NCI-H187 (cell line): ENCODE measurements around the gene PTPRO.

Experiments used
- DNase-seq, 2 experiments: peaks; one replicate each; lab custom pipeline; 2025; lab: John Stamatoyannopoulos, UW

Gene PTPRO

DNA sequence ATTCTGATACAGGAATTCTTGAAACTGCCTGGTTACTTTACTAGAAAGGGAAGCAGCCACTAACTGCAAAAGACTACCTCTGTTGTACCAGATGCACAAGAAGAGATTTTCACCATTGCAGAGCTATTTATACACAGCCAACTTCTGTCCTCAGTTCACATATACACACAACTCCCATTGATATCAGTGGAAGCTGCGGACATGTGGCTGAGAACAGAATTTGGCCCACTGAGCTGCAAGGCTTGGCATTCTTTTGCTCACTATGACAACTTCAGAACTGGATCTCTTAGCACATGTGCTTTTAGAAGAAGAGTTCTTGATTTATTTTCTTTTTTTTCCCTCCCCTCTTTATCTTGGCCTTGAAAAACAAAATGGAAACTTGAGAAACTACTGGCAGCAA lies 28.3 kb downstream of the PTPRO start:
- no peak for DNase-seq

DNA sequence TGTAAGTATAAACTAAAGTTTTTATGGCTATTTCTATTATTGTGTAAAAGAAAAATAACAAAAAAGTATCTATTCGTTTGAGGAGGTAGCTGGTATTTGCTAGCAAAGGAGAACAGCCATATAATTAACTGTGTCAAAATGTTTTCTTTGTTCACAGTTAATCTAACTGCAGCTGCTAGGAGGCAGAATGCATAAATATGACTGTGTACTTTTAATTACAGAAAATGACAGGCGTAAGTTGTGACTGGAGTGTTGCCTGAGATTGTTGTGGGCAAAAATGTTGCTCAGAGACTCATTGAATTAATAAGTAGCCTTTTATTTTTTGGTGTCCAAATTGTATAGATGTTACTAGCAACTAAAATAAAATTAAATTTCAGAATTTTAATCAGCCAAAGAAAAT lies 33.5 kb downstream of the PTPRO start:
- no peak for DNase-seq

DNA sequence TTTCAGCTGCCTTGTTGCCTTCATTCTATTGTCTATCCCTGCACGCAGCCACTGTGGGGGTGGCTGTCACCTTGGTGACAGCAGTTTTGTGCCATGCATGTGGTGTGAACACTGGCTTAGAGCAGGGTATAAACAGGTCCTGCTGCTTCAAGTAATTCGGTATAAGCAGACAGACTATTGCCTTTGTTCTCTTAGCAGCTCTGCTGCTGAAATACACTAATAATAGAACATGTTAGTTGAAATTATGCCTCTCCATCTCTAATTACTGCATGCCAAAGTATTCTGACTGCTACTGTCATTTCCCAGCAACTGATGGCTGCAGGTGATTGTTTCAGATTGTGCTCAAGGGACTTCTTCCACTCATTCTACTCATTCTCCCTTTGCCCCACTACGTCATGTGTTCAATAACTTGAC lies 34.6 kb downstream of the PTPRO start:
- peak; percentile 61 to 65 for DNase-seq

DNA sequence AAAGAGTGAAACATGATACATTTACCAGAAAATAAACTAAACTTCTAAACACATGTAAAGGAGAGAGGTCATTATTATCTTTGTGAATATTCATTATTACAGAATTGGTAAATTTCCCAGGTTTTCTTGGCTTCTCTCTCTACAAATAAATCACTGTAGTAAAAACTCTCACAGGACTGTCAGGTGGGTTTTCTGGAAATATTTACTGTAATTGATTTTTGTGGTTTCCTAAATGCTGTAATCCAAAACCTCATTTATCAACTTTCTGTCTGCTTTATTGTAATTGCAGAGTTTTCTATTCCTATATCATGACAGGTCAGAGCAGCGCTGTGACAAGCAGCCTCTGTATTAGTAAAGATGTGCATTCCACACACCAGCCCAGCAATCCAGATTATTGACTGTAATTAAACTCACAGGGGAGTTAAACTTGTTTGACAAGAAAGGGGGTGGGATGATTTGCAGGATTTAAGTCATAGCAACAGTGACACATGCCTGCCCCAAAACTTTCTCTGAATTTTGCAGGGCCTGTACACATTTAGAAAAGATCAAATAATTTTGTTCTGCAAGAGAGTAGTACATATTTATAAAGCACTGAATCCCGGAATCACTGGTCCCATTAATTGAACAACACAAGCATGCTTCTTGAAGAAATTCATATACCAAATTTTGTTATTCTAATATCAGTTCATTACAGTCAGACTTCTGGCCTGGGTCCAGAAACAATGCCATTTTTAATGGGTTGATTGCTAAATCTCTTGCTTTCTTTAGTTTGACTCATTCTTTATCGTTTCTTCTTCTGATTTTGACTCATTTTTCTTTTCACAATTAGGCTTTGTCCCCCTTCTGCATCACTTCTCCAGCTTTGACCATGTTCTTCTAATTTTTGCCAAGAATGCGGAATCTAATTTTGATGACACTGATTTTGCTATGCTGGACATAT lies 42.2 kb downstream of the PTPRO start:
- no peak for DNase-seq

DNA sequence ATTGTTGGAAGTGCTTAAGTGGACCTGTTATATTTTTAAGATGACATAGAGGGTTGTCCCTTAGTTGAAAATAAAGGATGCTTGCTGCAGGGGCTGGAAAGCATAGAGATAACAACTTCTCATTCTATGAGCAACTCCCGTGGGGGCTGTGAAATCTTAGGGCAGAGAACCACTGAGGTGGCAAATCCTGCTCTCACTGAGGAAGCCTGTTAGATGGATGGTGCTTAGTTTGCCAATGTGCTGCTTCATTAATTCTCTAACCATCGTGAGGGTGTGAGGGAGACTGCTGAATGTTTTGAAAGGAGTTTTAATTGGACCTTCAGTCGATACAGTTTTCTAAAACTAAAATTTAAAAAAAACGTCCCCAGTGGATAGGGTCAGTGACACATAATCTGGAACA lies 46.5 kb downstream of the PTPRO start:
- DNase-seq, result no peak

DNA sequence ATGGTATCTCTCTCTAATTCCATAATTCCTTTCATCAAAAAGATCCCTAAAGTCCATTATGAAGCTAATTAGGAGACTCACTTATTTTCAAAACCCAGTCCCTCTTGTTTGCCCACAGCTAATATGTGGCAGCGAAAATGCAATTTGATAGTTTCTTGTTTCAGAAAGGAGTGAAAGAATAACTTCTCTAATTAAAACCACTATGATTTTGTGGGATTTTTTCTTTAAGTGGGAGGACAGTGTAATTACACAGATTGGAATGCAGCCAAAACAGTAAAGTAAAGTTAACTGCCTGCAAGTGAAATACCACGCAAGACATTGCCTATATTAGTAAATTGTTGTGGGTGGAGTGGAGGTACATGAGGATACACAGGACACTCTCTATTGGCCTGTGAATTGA lies 50.0 kb downstream of the PTPRO start:
- no peak for DNase-seq

DNA sequence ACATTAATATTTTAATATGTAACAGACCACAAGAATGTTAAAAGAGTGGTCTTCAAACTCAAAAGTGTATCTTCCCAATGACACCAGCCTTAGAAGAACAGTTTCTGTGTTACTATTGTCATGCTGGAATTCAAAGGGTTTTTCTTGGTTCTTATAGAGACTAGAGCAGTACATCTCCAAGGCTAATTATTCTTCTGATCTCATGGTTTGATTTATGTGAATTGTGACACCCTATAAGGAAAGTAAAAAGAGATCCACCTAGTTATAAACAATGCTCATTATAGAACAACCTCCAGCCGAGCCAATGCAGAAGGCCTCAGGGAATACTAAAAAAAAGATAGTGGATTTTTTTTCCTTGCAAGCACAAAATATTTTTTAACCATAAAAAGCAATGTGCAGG lies 65.5 kb downstream of the PTPRO start:
- DNase-seq, result no peak

DNA sequence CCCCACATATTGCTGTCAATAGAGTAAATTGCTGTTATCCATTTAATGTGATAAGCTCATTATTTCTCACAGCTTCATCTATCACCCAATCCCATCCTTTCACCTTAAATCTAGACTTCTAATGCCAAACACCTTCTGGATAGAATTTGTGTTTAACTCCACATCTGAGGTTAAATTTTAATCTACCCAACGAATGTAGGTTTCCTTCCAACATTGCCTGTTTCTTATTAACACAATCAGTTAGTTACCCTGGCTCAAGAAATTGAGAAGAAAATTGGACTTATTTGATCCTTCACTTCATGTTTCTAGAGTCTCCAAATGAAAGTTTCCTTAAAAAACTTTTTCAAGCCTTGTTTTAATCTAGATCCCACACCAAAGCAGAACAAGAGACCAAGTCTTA lies 67.3 kb downstream of the PTPRO start:
- no peak for DNase-seq

DNA sequence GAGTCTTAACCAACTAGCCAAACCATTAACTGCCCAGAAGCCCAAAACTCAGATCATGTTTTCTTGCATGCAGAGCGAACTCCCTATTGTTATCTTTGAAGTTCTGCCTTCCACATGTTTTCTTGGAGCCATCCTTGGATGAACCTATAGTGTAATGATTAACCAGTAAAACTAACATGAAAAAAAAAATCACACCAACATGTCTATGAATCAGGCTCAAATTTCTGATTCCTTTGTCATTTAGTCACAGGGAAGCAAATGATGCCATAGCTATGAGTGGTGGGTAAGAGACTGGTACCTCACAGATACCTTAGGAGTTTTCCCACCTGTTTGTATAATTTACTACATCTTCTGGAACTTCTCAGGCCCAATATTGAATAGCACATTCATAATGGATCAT lies 70.7 kb downstream of the PTPRO start:
- no peak for DNase-seq

DNA sequence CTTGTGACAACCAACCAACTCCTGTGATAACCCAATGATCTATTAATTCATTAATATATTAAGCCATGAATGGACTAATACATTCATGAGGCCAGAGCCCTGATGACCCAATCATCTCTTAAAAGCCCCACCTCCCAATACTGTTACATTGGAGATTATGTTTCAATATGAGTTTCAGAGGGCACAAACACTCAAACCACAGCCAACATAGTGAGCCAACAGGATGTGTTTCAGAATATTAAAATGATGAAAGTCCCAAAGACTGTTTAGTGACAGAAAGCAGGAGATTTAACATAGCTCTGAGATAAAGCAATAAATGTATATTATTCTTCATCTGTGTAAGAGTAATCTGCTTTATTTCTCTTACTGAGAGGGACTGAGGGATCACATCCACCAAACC lies 71.7 kb downstream of the PTPRO start:
- no peak for DNase-seq

DNA sequence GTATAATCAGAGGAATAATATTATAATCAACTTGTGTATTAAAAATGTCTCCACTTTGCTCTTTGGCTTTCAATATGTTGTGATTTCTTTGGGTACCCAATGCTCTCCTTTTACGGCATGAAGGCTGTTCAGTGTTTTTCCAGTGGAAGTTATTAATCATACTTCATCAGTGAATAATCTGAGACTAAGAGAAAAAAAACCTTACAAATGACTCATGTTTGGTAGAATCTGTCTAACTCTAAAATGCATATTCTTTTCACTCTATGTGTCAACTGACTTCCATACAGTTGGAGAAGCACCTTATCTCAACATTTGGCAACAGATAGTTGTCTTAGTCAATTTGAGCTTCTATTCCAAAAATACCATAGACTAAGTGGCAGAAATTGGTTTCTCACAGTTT lies 82.2 kb downstream of the PTPRO start:
- no peak for DNase-seq

DNA sequence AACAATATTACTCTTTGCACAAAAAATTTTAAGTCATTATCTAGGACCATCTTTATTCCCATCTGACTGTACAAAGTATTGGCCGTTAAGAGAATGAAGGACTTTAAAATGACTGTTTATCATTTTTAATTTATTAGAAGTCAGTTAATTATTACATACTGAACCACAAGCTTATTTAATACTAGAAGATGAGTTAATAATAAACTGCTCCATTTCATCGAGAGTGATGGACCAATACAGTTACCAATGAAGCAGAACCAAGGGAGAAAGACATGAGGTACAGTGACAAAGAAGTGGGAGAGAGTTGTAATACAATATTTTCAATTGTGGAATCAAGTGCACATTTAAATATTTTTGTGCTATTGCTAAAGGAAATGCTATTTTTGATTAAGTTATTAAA lies 83.3 kb downstream of the PTPRO start:
- DNase-seq, result no peak

DNA sequence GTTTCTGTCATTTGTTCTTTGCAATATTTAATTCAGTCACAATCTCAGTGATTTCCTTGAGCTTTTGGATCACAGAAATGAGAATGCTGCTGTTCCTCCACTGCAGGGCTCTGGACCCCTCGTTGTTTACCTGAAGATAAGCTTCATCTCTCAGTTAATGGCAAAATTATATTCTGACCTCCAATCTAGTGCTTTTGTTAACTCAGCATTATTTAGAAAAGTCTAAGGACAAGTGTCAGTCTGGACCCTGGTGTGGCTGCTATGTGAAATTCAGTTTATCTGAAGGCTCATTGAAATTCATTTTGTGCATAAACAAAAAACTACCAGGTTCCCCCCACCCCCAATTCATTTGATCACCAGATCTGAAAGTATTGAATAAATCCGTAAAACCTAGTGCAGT lies 84.7 kb downstream of the PTPRO start:
- DNase-seq, result no peak

DNA sequence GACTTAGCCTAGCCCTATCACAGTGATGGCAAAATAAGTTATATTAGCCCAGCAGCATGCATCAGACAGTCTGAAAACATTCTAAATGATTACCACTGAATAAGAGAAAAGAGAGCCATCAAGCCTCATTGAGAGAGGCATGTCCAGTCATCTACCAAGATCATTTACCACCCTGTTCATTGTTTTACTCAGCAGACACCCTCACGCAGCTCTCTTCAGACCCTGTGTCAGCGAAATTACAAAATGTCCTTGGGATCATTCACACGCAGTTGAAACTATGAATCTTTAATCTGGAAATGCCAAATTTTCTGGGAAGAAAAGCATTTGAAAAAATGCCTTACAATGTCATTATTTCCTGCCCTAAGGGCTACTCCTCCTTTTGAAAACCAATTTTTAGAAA lies 89.5 kb downstream of the PTPRO start:
- no peak for DNase-seq

DNA sequence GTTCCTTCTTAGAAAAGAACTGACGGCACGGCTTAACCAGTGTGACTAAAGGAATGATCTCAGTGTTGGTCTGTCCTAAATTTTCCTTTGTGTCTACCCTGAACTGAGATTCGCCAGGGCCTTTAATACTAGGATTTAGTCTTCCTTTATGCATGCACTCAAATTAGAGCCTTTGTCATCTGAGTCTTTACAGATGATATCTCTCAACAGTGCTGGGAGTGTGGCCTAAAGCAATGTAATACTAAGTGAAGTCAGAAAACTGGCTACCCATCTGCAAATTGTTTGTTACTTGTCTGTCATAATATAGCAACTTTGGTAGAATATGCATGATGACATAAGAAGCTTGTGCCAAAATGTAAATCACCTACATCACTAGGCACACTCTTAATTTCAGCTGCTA lies 95.4 kb downstream of the PTPRO start:
- no peak for DNase-seq

DNA sequence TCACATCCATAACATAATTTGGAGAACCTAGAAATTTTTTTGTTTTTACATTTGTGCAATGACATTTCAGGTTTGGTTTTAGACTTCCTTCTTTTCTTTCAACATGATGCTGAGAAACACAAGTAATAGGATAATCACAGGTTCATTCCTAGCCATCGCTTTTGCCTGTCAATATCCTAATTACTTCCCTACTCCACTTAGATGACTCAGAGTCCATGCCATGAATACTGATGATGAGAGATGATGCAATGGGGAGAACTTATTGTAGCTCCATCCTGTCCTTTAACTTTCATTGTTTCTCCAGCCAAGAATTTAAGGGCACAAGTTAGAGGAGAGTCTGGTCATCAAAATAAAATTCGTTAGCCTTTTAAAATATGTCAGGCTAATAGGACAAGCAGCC lies 101.3 kb downstream of the PTPRO start:
- no peak for DNase-seq

DNA sequence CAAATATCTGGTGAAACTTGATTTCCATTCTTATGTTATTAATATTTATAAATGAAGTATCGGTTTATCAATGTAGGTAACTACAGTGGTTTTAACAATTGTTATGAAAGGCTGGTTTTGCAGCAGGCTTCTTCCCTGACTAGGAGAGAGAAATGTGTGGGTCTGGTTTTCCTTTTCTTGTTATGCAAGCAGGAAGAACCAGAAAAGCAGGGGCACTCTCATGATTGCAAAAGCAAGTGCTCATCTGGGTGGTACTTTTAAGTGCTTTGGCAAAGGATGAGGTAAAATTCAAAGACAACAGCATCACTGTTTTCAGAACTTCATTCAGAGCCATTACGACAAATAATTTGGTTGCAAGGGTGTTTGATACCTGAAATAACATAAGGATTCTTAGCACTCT lies 105.6 kb downstream of the PTPRO start:
- DNase-seq, result no peak

DNA sequence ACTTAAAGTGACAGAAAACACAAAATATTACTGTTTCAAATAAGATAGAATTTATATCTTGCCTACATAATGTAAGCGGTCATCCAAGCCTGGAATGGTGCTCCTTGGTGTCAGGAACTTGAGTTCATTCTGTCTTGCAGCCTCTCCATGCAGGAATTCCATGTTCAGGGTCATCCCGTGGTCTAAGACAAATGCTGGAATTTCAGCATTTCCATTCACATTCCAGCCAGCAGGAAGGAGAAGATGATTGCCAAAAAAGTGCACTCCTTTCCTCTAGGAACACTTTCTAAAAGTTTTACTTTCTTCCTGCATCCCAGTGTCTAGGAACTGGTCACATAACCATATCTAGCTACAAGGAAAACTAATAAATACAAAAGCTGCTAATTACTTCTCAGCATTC lies 106.3 kb downstream of the PTPRO start:
- DNase-seq, result no peak

DNA sequence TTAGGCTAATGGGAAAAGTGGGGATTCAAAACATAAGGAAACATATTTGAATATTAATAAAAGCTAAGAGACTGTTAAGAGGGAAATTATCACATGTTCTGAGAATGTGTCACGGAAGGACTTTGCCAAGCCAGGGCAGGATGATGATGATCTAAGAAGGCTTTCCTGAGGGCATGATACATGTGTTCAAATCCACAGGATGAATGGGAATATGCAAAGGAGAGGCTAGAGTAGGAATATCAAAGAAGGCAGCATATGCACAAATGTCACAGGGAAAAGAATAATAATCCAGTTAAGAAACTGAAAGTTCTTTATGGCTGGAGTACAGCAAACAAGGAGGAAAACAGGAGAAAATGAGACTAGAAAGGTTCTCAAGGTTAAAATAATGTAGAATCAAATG lies 107.0 kb downstream of the PTPRO start:
- no peak for DNase-seq

DNA sequence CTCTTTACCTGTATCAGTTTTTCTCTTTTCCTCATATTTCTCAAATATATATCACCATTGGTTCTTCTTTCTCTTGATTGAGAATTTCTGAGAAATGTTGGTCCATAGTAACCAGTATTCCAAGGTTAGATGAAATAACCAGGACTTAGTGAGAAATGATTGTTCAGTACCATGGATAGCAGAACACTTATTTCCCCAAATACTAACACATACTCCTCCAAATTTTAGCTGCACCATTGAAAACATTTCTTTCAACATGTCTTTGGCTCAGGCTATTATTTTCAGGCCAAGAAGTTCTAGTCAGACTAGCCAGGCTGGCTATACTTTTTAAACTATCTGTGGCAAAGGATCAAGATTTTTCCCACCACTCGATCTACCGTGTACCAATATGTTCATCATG lies 113.3 kb downstream of the PTPRO start:
- DNase-seq, result no peak

DNA sequence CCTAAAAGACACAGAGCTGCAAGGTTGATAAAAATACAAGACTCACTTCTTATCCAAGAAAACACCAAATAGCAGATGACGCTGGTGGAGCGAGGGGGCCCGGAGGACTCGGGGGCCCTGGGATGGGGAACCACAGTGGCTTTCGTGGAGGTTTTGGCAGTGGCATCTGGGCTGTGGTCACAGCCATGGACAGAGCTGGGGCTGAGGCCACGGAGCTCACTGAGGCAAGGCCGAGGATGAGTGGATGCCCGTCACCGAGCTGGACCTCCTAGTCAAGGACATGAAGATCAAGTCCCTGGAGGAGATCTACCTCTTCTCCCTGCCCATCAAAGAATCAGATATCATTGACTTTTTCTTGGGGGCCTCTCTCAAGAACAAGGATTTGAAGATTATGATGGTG lies 117.2 kb downstream of the PTPRO start:
- DNase-seq, result no peak

DNA sequence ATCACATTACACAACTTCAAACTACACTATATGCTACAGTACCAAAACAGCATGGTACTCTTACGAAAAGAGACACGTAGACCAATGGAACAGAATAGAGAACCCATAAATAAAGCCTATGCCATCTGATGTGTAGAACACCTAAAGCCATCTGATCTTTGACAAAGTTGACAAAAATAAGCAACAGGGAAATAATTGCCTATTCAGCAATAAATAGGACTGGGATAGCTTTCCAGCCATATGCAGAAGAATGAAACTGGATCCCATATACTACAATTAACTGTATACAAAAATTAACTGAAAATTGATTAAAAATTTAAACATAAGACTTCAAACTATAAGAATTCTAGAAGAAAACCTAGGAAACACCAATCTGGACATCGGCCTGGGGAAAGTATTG lies 120.7 kb downstream of the PTPRO start:
- DNase-seq, result no peak

DNA sequence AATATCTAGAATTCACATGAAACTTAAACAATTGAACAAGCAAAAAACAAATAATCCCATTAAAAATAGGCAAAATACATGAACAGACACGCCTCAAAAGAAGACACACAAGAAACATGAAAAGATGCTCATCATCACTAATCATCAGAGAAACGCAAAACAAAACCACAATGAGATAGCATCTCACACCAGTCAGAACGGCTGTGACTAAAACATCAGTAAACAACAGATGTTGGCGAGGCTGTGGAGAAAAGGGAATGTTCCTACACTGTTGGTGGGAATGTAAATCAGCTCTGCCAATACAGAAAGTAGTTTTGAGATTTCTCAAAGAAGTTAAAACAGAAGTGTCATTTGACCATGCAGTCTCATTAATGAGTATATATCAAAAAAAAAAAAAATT lies 121.3 kb downstream of the PTPRO start:
- no peak for DNase-seq

DNA sequence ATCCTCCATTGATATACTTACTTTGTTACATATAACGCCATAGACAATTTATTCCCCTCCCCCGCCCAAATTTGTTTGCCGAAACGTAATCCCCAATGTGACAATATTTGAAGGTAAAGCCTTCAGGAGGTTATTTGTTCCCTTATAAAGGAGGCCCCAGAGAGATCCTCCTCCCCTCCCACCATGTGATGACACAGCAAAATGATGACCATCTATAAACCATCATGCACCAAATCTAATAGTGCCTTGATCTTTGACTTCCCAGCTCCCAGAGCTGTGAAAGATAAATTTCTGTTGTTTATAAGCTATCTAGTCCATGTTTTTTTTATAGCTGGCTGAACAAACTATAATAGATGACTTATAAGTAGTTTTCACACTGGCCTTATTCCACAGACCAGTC lies 122.2 kb downstream of the PTPRO start:
- no peak for DNase-seq
